HepG2 (cell line): ENCODE measurements around the gene RNGTT. TPM values are rescaled to one million over a fixed set of nuclear protein-coding genes. Genes with fewer than 3 reads are reported as not detected.

Experiments
- ATAC-seq: fragments of 200-7000 bp; cut with Tn5 transposase; 3 replicates; pipeline ENCODE4 v1.9.1; 2020; ENCODE audit warnings: mild to moderate bottlenecking, moderate library complexity
- BruUV-seq: library from RNA; stranded (reverse); fragments of 400-500 nt; replicated peaks from 2 replicates; lab custom pipeline; 2021; lab: Mats Ljungman, UMichigan
- CTCF ChIA-PET: fragments of 300-600 bp; formaldehyde crosslinking; extraction: SDS; loops from one replicate; lab custom pipeline; 2021; ENCODE audit warnings: low total read pairs, inconsistent platforms, low intra/inter-chr PET ratio; lab: Yijun Ruan, JAX
- POLR2A ChIA-PET: fragments of 350-600 bp; sonication (Branson Sonifier 250); formaldehyde crosslinking; loops from one replicate; lab custom pipeline; 2020; ENCODE audit warnings: antibody characterized with exemption, inconsistent platforms; lab: Yijun Ruan, JAX
- DNase-seq: peaks from one replicate; pipeline ENCODE4 v3.0.0-alpha.2; 2015; ENCODE audit warnings: low spot score
- FAIRE-seq: peaks from 3 replicates; lab custom pipeline; 2011; peaks lifted over from hg19 to GRCh38; lab: Jason Lieb, UNC
- H2AFZ ChIP-seq: one replicate; pipeline ENCODE4 v1.6.1; 2011; ENCODE audit warnings: low read length, inconsistent platforms
- H3K27ac ChIP-seq: fragments of 300-600 bp; 3 replicates; pipeline ENCODE4 v1.8.0; 2011; ENCODE audit warnings: mixed run types, mild to moderate bottlenecking, mixed read lengths, low read length, inconsistent platforms; ENCODE audit not compliant: insufficient read depth; ENCODE audit errors: extremely low read length
- H3K27me3 ChIP-seq, 2 experiments: fragments of 200-600 bp in 1 of 2; 2 replicates in 1 of 2; 3 replicates in 1 of 2; pipeline versions ENCODE4 v1.6.0 to v1.8.0; 2011; ENCODE audit warnings: low read length in 2 of 2, mild to moderate bottlenecking in 2 of 2, moderate library complexity in 2 of 2, inconsistent platforms in 1 of 2; ENCODE audit not compliant: insufficient read depth in 2 of 2, control insufficient read depth in 1 of 2
- H3K36me3 ChIP-seq, 2 experiments: fragments of 200-600 bp in 1 of 2; replicated peaks in 1 of 2; 2 replicates in 1 of 2; 3 replicates in 1 of 2; pipeline versions ENCODE4 v1.5.1 to v1.8.0; 2011; ENCODE audit warnings: low read length in 2 of 2, inconsistent platforms in 1 of 2; ENCODE audit not compliant: insufficient read depth in 2 of 2, control insufficient read depth in 1 of 2
- H3K4me1 ChIP-seq: 2 replicates; pipeline ENCODE4 v1.5.1; 2012; ENCODE audit warnings: low read length, inconsistent platforms; ENCODE audit not compliant: insufficient read depth
- H3K4me2 ChIP-seq: 2 replicates; pipeline ENCODE4 v1.6.0; 2011; ENCODE audit warnings: low read depth, low read length, inconsistent platforms
- H3K4me3 ChIP-seq, 3 experiments: fragments of 200-600 bp in 1 of 3; sonication (generic), shearing (Covaris generic) in 1 of 3; replicated peaks in 1 of 3; 2 replicates each; pipeline ENCODE4 v1.5.1; 2011 to 2016; ENCODE audit warnings: low read length in 3 of 3, inconsistent platforms in 2 of 3, low read depth in 2 of 3, mild to moderate bottlenecking in 2 of 3, control low read depth in 1 of 3, mixed read lengths in 1 of 3; ENCODE audit not compliant: insufficient read depth in 1 of 3
- H3K79me2 ChIP-seq: one replicate; pipeline ENCODE4 v1.6.1; 2011; ENCODE audit warnings: low read length, inconsistent platforms; ENCODE audit not compliant: insufficient read depth
- H3K9ac ChIP-seq: 2 replicates; pipeline ENCODE4 v1.6.0; 2011; ENCODE audit warnings: mild to moderate bottlenecking, low read depth, low read length, inconsistent platforms; ENCODE audit not compliant: insufficient read depth
- H3K9me3 ChIP-seq: 2 replicates; pipeline ENCODE4 v1.5.1; 2012; ENCODE audit warnings: mild to moderate bottlenecking, low read length
- H4K20me1 ChIP-seq: 2 replicates; pipeline ENCODE4 v1.6.0; 2011; ENCODE audit warnings: inconsistent platforms, mild to moderate bottlenecking, low read length, moderate library complexity; ENCODE audit not compliant: insufficient read depth
- ARNT ChIP-seq: fragments of 450-650 bp; IDR thresholded peaks from 2 replicates; pipeline ENCODE4 v1.6.1; 2017
- ATAD3A ChIP-seq: sonication (generic); formaldehyde crosslinking; IDR thresholded peaks from 2 replicates; pipeline ENCODE4 v1.4.0; 2020; ENCODE audit warnings: missing genetic modification reagents
- IRF2 ChIP-seq: IDR thresholded peaks from 2 replicates; pipeline ENCODE4 v1.6.1; 2018; ENCODE audit warnings: missing genetic modification reagents, missing compliant biosample characterization
- KAT2B ChIP-seq: fragments of 150-350 bp; IDR thresholded peaks from 2 replicates; pipeline ENCODE4 v1.6.1; 2014; ENCODE audit warnings: low read depth, low read length, borderline replicate concordance
- KLF6 ChIP-seq: IDR thresholded peaks from 2 replicates; pipeline ENCODE4 v1.8.0; 2016; ENCODE audit warnings: missing biosample characterization, missing genetic modification reagents
- NFYB ChIP-seq: sonication (generic); formaldehyde crosslinking; IDR thresholded peaks from 2 replicates; pipeline ENCODE4 v1.4.0; 2020; ENCODE audit warnings: missing genetic modification reagents
- NFYC ChIP-seq: IDR thresholded peaks from 2 replicates; pipeline ENCODE4 v1.6.1; 2016; ENCODE audit warnings: missing genetic modification reagents, missing compliant biosample characterization
- RARA ChIP-seq: IDR thresholded peaks from 2 replicates; pipeline ENCODE4 v1.6.1; 2016; ENCODE audit warnings: missing genetic modification reagents, missing compliant biosample characterization
- SMAD1 ChIP-seq: sonication (generic); formaldehyde crosslinking; IDR thresholded peaks from 2 replicates; pipeline ENCODE4 v1.4.0; 2020; ENCODE audit warnings: missing genetic modification reagents, low read depth, mild to moderate bottlenecking, borderline replicate concordance
- SNRNP70 ChIP-seq: fragments of 200-400 bp; formaldehyde crosslinking; IDR thresholded peaks from 2 replicates; pipeline ENCODE4 v1.6.1; 2017; ENCODE audit warnings: mild to moderate bottlenecking, low read depth, low read length, moderate library complexity
- XRCC5 ChIP-seq: fragments of 200-400 bp; formaldehyde crosslinking; optimal IDR thresholded peaks from 2 replicates; pipeline ENCODE3; 2017; ENCODE audit warnings: mild to moderate bottlenecking, low read length
- ZBTB7A ChIP-seq: sonication (generic); formaldehyde crosslinking; IDR thresholded peaks from 2 replicates; pipeline ENCODE4 v1.8.0; 2022; ENCODE audit warnings: mild to moderate bottlenecking, missing genetic modification reagents
- ZNF260 ChIP-seq: sonication (generic); formaldehyde crosslinking; IDR thresholded peaks from 2 replicates; pipeline ENCODE4 v1.4.0; 2020; ENCODE audit warnings: missing genetic modification reagents, low read depth, mild to moderate bottlenecking, borderline replicate concordance
- ZNF317 ChIP-seq: sonication (generic); formaldehyde crosslinking; IDR thresholded peaks from 2 replicates; pipeline ENCODE4 v1.5.0; 2020; ENCODE audit warnings: mild to moderate bottlenecking, missing genetic modification reagents
- ZNF83 ChIP-seq: sonication (generic); formaldehyde crosslinking; IDR thresholded peaks from 2 replicates; pipeline ENCODE4 v1.4.0; 2020; ENCODE audit warnings: missing genetic modification reagents, mild to moderate bottlenecking, borderline replicate concordance
- WGBS: methylation state at CpG from one replicate; pipeline ENCODE4 v1.1.6; 2017; ENCODE audit warnings: low lambda C conversion rate; 5-methylcytosine and 5-hydroxymethylcytosine counted together
- in situ Hi-C: cut with HindIII; loops from 2 replicates; pipeline ENCODE4 v1.10.0; 2017; ENCODE audit warnings: low pct_unique_long_range_greater_than_20kb; ENCODE audit not compliant: extremely low pct_ligation_motif_present
- intact Hi-C: fragments of 100-400 bp; cut with micrococcal nuclease; formaldehyde crosslinking; loops from one replicate; pipeline ENCODE4 v1.10.0; 2022; ENCODE audit not compliant: unreplicated experiment
- polyA plus RNA-seq, 8 experiments: library from polyadenylated mRNA; depleted of rRNA in 3 of 8; stranded (reverse) in 7 of 8; unstranded in 1 of 8; fragments of >200 nt; fragmentation: Illumina TruSeq in 4 of 8; extraction: Trizol in 4 of 8; gene quantifications; 2 replicates each; pipeline versions ENCODE4 v1.2.1 to v1.2.3, GENCODE V29; 2011 to 2016; ENCODE audit warnings: low read depth in 4 of 8, missing spikeins in 1 of 8, mixed read lengths in 1 of 8; ENCODE audit not compliant: insufficient read depth in 1 of 8
- total RNA-seq, 5 experiments: library from RNA; depleted of rRNA; stranded (reverse); fragments of >200 nt; fragmentation: Illumina TruSeq; extraction: Trizol; gene quantifications; 2 replicates each; pipeline ENCODE4 v1.2.3, GENCODE V29; 2016; ENCODE audit warnings: low read depth in 1 of 5
- TF ChIP-seq, protein P1 (sequence below): sonication (generic); formaldehyde crosslinking; IDR thresholded peaks from 2 replicates; pipeline ENCODE4 v1.8.1; 2023; ENCODE audit warnings: mild to moderate bottlenecking, moderate library complexity, missing genetic modification reagents
- TF ChIP-seq, protein P2 (sequence below): sonication (generic); formaldehyde crosslinking; IDR thresholded peaks from 2 replicates; pipeline ENCODE4 v1.8.0; 2022; ENCODE audit warnings: mild to moderate bottlenecking, missing genetic modification reagents, moderate library complexity

RNGTT gene
- total and polyA plus RNA-seq, 2 of the 13 experiments (the other 11 are each of a cell fraction or from before 2014, with no cell fraction given) = 6.0 to 22.6 TPM

DNA sequence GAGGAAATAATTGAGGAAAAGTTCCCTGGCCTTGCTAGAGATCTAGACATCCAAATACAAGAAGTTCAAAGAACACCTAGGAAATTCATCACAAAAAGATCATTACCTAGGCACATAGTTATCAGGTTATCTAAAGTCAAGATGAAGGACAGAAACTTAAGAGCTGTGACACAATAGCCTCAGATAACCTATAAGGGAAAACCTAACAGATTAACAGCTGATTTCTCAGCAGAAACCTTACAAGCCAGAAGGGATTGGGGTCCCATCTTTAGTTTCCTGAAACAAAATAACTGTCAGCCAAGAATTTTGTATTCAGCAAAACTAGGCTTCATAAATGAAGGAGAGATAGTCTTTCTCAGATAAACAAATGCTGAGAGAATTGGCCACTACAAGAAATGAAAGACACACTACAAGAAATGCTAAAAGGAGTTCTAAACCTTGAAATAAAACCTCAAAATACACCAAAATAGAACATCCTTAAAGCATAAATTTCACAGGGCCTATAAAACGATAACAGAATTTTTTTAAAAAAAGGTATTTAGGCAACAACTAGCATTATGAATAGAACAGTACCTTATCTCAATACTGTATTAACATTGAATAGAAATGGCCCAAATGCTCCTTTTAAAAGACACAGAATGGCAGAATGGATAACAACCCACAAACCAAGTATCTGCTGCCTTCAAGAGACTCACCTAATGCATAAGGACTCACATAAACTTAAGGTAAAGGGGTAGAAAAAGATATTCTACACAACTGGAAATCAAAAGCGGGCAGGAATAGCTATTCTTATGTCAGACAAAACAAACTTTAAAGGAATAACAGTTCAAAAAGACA, 9.7 kb downstream of the RNGTT start:
- no peaks in the 10 kb centered on the region for H3K27me3 ChIP-seq
- intact Hi-C loops = no loop called here
- no peak for DNase-seq
- H3K9me3 ChIP-seq = peaks cover 14% of the 10 kb centered on the region
- in situ Hi-C loops = no loop called here
- H3K36me3 ChIP-seq = peaks cover 0 to 2% of the 10 kb centered on the region in 2 experiments; a peak in 1 of 5 replicates
- no peak overlapping the region for H2AFZ ChIP-seq
- 97% methylated on average over 2 of the region's 2 CpGs for WGBS
- no peak overlapping the region for H3K4me3 ChIP-seq
- H3K9ac ChIP-seq = no peak overlapping the region
- ChIA-PET POLR2A (no interaction called here), CTCF (no interaction called here)
- H3K4me1 ChIP-seq = peaks cover 31% of the 10 kb centered on the region
- H4K20me1 ChIP-seq = peaks cover 2% of the 10 kb centered on the region; the same call in 1 of the 2 replicates
- no peak for FAIRE-seq
- TF ChIP-seq ZNF83 (CRISPR knock-in tag) (no peak), ZNF317 (CRISPR knock-in tag) (peak; percentile 77; the same call in 1 of the 2 replicates)
- TF ChIP-seq, protein P1, sequence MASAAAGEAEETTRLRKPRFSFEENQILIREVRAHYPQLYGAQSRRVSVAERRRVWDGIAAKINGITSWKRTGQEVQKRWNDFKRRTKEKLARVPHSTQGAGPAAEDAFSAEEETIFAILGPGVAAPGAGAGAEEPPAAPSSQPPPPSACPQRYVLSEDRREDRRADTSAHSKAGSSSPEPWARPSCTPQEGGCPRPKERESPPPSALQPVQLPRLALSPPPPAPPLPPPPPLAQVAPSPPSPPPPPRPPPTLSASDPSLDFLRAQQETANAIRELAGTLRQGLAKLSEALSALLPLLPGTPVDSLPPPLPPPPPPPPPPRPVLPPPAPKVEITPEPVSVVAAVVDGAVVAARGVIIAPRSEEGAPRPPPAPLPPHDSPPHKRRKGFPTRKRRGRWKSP (CRISPR knock-in tag) = no peak
- H3K79me2 ChIP-seq = peaks cover 83% of the 10 kb centered on the region
- no peak overlapping the region for H3K27ac ChIP-seq
- no TSS peak for BruUV-seq
- no peak for ATAC-seq
- no peak overlapping the region for H3K4me2 ChIP-seq

DNA sequence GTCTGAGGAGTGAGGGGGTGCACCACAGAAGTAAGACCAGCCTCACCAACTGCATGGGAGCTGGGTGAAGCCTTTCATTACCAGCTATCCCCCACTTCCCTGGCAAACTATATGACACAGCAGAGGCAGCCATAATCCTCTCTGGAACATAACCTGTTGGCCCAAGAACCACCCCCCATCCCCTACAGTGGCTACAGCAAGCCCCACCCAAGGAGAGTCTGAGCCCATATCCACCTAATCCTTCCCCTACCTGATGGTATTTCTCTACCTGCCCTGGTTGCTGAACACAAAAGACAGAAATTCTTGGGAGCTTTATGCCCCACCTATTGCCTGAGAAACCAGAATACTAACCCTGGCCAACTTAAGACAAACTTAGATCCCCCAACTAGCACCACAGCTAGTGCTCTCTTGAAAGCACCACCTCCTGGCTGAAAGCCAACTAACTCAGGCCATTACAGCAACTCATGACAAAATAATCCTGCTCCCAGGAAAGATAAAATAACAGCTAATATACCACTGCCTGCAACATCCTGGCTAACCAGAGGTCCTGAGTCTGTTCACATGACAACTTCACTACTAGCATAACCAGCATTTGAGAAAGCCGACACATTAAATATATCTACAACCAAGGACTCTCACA, 11.2 kb downstream of the RNGTT start:
- WGBS = 100% methylated on average over 1 of the region's 1 CpG
- in situ Hi-C loops (no loop called here), intact Hi-C loops (no loop called here)
- DNase-seq (peak; percentile 6), FAIRE-seq (no peak), ATAC-seq (no peak)
- Histone ChIP-seq H3K4me2 (no peak overlapping the region), H3K4me1 (peaks cover 18% of the 10 kb centered on the region), H3K79me2 (peaks cover 68% of the 10 kb centered on the region), H3K27ac (no peak overlapping the region), H4K20me1 (peaks cover 2% of the 10 kb centered on the region; the same call in 1 of the 2 replicates), H3K27me3 (no peaks in the 10 kb centered on the region), H3K36me3 (peaks cover 0 to 2% of the 10 kb centered on the region in 2 experiments; a peak in 1 of 5 replicates), H3K9me3 (peaks cover 14% of the 10 kb centered on the region), H3K4me3 (no peak overlapping the region), H2AFZ (no peak overlapping the region), H3K9ac (no peak overlapping the region)
- ChIA-PET CTCF (no interaction called here), POLR2A (no interaction called here)
- no TSS peak for BruUV-seq
- no peak for TF ChIP-seq RARA (CRISPR knock-in tag)
- no peak for TF ChIP-seq NFYC
- TF ChIP-seq KLF6 = no peak
- TF ChIP-seq IRF2 (CRISPR knock-in tag) = no peak
- no peak for TF ChIP-seq ARNT
- TF ChIP-seq NFYB (CRISPR knock-in tag) = no peak
- no peak for TF ChIP-seq ATAD3A
- no peak for TF ChIP-seq SNRNP70
- no peak for TF ChIP-seq KAT2B
- TF ChIP-seq, protein P2, sequence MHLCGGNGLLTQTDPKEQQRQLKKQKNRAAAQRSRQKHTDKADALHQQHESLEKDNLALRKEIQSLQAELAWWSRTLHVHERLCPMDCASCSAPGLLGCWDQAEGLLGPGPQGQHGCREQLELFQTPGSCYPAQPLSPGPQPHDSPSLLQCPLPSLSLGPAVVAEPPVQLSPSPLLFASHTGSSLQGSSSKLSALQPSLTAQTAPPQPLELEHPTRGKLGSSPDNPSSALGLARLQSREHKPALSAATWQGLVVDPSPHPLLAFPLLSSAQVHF (CRISPR knock-in tag) = no peak
- TF ChIP-seq ZNF260 (CRISPR knock-in tag) = no peak
- TF ChIP-seq SMAD1 (CRISPR knock-in tag) = no peak
- TF ChIP-seq ZBTB7A (CRISPR knock-in tag) = no peak
- no peak for TF ChIP-seq XRCC5
